Measurements from ENCODE around the gene PARP9.

- TF ChIP-seq, protein P1, sequence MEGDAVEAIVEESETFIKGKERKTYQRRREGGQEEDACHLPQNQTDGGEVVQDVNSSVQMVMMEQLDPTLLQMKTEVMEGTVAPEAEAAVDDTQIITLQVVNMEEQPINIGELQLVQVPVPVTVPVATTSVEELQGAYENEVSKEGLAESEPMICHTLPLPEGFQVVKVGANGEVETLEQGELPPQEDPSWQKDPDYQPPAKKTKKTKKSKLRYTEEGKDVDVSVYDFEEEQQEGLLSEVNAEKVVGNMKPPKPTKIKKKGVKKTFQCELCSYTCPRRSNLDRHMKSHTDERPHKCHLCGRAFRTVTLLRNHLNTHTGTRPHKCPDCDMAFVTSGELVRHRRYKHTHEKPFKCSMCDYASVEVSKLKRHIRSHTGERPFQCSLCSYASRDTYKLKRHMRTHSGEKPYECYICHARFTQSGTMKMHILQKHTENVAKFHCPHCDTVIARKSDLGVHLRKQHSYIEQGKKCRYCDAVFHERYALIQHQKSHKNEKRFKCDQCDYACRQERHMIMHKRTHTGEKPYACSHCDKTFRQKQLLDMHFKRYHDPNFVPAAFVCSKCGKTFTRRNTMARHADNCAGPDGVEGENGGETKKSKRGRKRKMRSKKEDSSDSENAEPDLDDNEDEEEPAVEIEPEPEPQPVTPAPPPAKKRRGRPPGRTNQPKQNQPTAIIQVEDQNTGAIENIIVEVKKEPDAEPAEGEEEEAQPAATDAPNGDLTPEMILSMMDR (IDR thresholded peaks at IDR 0.05; ENCODE audit: poor library complexity) = no peak
- no peak for TF ChIP-seq EZH2 (IDR thresholded peaks at IDR 0.05; ENCODE audit: borderline replicate concordance)
These were observed 66.7 kb downstream of the PARP9 start for GRCh38 chr3:122497425-122497824.
